SK-N-SH (cell line): Measurements from ENCODE around the gene FYB2.

Source experiments
- CHD2 ChIP-seq: fragments of 150-350 bp; IDR thresholded peaks from 2 replicates; pipeline ENCODE4 v1.6.1; 2018; ENCODE audit warnings: low read length; ENCODE audit not compliant: partially characterized antibody
- ELF1 ChIP-seq: IDR thresholded peaks from 2 replicates; pipeline ENCODE4 v1.4.0; 2012
- FOXJ3 ChIP-seq: sonication (generic); formaldehyde crosslinking; IDR thresholded peaks from 2 replicates; pipeline ENCODE4 v1.5.1; 2020; ENCODE audit warnings: mild to moderate bottlenecking, missing genetic modification reagents
- MXI1 ChIP-seq: IDR thresholded peaks from 2 replicates; pipeline ENCODE4 v1.6.1; 2012; ENCODE audit warnings: mild to moderate bottlenecking, low read depth, low read length, improper control_type of control experiment
- POLR2AphosphoS5 ChIP-seq: IDR thresholded peaks from 2 replicates; pipeline ENCODE4 v1.6.1; 2012; ENCODE audit warnings: low read depth, low read length
- SIN3A ChIP-seq: IDR thresholded peaks from 2 replicates; pipeline ENCODE4 v1.6.1; 2012; ENCODE audit warnings: low read depth, mild to moderate bottlenecking, low read length, moderate library complexity, borderline replicate concordance
- TF ChIP-seq, protein P1 (sequence below): fragments of 200-600 bp; sonication (generic); IDR thresholded peaks from 2 replicates; pipeline ENCODE4 v1.6.1; 2017; ENCODE audit warnings: antibody characterized with exemption, mild to moderate bottlenecking, moderate library complexity

DNA sequence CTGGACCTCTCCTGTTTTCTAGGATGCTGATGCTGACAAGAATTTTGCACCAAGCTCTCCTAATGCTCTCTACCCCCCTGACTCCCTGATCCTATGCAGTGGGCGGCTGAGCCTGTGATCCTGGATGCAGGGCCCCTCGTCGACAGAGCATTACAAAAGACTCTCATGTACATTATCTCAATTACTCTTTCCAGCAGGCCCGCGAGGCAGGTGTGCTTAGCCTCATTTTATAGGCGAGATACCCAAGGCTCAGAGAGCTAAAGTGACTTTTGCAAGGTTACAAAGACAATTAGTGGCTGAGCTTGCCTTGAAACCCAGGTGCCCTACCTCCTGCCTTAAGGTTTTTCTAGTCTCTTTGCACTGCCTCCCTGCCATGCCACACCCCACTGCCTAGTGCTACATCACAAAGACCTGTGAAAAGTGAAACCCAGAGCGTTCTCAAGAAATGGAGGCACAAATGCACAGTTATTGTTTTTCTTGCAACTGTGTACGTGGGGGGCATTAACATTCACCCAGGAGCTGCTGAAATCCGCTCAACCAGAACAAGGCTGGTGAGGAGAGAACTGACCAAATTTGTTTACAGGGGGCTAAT is 25.4 kb upstream of the FYB2 start:
- no peak for TF ChIP-seq SIN3A
- no peak for TF ChIP-seq FOXJ3 (CRISPR knock-in tag)
- TF ChIP-seq ELF1: no peak
- TF ChIP-seq POLR2AphosphoS5: no peak
- TF ChIP-seq MXI1: no peak
- TF ChIP-seq, protein P1, sequence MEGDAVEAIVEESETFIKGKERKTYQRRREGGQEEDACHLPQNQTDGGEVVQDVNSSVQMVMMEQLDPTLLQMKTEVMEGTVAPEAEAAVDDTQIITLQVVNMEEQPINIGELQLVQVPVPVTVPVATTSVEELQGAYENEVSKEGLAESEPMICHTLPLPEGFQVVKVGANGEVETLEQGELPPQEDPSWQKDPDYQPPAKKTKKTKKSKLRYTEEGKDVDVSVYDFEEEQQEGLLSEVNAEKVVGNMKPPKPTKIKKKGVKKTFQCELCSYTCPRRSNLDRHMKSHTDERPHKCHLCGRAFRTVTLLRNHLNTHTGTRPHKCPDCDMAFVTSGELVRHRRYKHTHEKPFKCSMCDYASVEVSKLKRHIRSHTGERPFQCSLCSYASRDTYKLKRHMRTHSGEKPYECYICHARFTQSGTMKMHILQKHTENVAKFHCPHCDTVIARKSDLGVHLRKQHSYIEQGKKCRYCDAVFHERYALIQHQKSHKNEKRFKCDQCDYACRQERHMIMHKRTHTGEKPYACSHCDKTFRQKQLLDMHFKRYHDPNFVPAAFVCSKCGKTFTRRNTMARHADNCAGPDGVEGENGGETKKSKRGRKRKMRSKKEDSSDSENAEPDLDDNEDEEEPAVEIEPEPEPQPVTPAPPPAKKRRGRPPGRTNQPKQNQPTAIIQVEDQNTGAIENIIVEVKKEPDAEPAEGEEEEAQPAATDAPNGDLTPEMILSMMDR: no peak
- no peak for TF ChIP-seq CHD2
